ENCODE results near the gene TMEM50A.
"Not testable (repeated sequence)": the region's sequence is repeated elsewhere in the genome, so short reads cannot be mapped to it uniquely, and the experiment has no call there.

The TMEM50A gene

DNA sequence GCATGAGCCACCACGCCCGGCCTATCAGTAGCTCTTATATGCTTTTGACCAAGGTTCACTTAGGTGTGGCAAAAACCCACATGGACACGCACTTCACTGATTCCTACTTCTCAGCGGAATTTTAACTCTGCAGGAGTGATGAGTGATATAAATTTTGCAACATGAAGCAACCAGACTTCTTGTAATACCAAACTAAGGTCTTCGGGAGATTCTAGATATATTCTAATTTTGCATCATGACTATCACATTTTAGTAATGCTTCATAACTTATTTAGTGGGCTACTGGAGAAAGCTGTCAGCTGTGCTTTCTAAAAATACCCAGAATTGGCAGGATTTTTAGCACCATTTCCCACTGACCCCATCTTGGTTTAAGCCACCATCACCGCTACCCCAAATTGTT is 54.7 kb downstream of the TMEM50A start:
- Histone ChIP-seq H3K27ac (no peak overlapping the region), H3K4me3 (no peak overlapping the region)
- DNase-seq (ENCODE audit: low spot score) = no peak
- TF ChIP-seq, protein P1, sequence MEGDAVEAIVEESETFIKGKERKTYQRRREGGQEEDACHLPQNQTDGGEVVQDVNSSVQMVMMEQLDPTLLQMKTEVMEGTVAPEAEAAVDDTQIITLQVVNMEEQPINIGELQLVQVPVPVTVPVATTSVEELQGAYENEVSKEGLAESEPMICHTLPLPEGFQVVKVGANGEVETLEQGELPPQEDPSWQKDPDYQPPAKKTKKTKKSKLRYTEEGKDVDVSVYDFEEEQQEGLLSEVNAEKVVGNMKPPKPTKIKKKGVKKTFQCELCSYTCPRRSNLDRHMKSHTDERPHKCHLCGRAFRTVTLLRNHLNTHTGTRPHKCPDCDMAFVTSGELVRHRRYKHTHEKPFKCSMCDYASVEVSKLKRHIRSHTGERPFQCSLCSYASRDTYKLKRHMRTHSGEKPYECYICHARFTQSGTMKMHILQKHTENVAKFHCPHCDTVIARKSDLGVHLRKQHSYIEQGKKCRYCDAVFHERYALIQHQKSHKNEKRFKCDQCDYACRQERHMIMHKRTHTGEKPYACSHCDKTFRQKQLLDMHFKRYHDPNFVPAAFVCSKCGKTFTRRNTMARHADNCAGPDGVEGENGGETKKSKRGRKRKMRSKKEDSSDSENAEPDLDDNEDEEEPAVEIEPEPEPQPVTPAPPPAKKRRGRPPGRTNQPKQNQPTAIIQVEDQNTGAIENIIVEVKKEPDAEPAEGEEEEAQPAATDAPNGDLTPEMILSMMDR (IDR thresholded peaks at IDR 0.05) = no peak

DNA sequence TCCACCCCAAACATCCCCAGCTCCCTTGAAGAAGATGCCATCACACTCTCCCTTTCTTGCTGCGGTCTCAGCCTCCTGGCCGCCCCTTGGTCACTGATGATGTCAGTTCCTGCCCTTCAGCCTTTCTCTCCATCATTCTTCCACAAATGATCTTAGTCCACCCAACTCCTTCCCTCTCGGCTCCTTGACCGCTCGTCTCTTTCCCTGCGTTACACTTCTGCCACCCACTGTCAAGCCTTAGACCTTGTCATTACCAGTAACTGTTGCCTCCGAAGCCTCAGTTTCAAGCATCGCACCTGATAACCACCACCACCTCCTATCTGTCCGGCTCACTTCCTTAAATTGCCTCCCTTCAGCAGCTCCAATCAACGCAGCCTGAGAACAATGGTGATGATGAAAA is 59.4 kb downstream of the TMEM50A start:
- not testable (repeated sequence) for H3K4me3 ChIP-seq; H3K27ac ChIP-seq; DNase-seq (ENCODE audit: low spot score)

DNA sequence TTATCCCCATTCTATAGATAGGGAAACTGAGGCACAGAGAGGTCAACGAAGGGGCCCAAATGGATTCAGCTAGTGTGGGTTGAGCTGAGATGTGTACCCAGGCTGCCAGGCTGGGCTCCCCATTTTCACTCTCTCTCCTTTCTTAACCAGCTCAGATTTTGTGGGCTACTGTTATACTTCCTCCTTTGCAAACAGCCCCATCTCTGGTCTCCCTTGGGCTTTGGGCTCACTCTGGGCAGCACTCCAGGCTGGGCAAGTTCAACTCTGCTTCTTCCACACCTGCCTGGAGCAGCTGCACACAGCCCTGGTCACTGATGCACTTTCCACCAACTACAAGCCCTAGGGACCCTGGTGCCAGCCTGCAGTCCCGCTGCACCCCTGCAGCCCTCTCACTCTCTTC is 59.9 kb downstream of the TMEM50A start:
- H3K4me3 ChIP-seq; DNase-seq (ENCODE audit: low spot score); H3K27ac ChIP-seq: not testable (repeated sequence)

DNA sequence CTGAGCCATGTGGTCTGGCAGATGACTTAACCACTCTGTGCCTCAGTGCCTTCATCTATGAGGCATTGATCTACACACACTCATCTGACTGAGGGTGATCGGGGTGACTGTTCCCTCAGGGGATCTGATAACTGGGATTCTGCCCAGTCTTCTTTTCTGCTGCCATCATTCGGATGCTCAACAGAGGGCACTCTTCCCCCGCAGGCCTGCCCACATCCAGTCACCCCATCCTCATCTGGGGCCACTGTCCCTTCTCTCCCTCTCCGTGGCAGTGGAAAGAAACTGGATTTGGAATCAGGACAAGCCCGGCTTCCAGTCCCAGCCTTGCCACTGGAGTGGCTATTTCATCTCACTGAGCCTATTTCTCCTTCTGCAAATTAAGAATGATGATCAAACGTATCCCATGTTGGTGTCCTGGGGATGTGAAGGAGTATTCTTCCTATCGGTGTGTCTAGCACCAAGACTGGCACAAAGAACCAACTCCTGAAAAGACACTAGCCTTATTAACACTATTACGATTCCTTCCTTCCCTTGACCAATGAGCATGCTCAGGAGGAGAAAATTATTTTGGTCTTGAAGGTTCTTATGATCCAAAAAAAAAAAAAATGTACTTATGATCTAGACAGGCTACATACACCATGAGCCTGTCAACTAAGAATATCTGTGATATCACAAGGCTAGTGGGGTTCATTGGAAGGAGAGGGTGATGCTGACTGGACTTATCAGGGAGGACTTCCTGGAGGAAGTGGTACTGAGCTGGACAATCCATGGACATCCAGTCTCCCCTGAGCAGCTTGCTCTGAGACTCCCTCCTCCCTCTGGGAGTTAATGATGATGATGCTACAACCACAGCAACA is 65.0 kb downstream of the TMEM50A start:
- H3K4me3 ChIP-seq; H3K27ac ChIP-seq; DNase-seq (ENCODE audit: low spot score): not testable (repeated sequence)

DNA sequence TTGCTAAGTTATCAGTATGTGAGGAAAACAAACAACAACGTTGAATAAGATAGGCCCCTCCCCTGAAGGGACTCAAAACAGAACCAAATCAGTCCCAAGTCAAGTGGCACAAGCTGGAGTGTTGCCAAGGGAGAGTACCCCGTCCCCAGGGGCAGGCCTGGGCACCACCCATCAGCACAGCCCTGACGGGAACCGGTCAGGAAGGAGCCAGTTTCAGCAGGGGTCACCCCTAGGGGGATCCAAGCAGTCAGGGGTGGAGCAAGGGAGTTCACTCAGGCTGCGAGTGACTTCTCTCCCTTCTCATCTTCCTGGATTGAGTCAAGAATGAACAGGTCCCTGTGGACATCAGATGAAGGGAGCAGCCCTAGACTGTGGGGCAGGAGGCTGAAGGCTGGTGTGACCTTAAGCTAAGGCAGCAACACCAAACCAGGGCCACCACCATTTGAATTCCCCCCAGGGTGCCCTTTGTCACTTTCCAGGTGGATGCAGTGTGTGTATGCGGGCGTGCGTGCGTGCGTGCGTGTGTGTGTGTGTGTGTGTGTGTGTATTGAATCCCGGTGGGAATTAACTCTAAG is 67.7 kb downstream of the TMEM50A start:
- H3K4me3 ChIP-seq; H3K27ac ChIP-seq; DNase-seq (ENCODE audit: low spot score): not testable (repeated sequence)

DNA sequence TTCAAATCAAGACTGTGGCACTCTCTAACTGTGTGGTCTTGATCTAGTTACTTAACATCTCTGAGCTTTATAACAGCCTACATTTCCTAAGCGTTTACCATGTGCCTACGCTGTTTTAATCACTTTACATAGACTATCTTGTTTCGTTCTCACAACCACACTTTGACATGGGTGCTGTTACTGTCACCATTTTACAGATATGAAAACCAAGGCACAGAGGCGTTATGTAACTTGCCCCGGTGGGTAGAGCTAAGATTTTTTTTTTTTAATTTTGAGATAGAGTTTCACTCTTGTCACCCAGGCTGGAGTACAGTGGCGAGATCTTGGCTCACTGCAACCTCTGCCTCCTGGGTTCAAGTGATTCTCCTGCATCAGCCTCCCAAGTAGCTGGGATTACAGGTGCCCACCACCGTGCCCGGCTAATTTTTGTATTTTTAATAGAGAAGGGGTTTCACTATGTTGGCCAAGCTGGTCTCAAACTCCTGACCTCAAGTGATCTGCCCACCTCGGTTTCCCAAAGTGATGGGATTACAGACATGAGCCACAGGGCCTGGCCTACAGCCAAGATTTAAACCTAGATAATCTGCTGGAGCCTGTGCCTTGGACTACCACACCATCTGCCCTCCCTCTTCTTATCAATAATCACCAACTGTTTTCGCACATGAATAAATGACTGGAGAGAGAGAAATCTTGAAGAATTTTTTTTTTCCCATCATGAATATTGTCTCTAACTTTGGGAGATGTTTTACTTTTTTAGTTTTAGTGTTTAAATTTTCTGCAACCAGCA is 71.7 kb downstream of the TMEM50A start:
- H3K4me3 ChIP-seq; DNase-seq (ENCODE audit: low spot score); H3K27ac ChIP-seq: not testable (repeated sequence)
